Measurements from ENCODE around the gene MC1R.

- TF ChIP-seq CTCF (IDR thresholded peaks at IDR 0.05) (no peak), POLR2A (IDR thresholded peaks at IDR 0.05; ENCODE audit: low read depth) (no peak), POLR2AphosphoS5 (IDR thresholded peaks at IDR 0.05) (no peak), EP300 (IDR thresholded peaks at IDR 0.05) (no peak)
Measured at GRCh38 chr16:89958068-89958467, 39.4 kb downstream of the MC1R start.
